Measurements from ENCODE around the gene DNAH14.

- TF ChIP-seq SRF (IDR thresholded peaks at IDR 0.05; ENCODE audit: low read depth in 2 of 2, low read length in 2 of 2) (no peak), CTCF (IDR thresholded peaks at IDR 0.05 in 2 of 3, conservative IDR thresholded peaks at IDR 0.05 in 1 of 3; ENCODE audit: control insufficient read depth in 2 of 3, extremely low read depth in 1 of 3, insufficient read depth in 1 of 3, low read depth in 3 of 3, low read length in 3 of 3) (no peak), IRF3 (IDR thresholded peaks at IDR 0.05) (no peak), POLR2A (IDR thresholded peaks at IDR 0.05; ENCODE audit: low read depth, low read length) (no peak), PAX5 (IDR thresholded peaks at IDR 0.05; ENCODE audit: borderline replicate concordance, low read depth, low read length) (no peak), ZBED1 (IDR thresholded peaks at IDR 0.05; ENCODE audit: borderline replicate concordance) (no peak), HCFC1 (IDR thresholded peaks at IDR 0.05; ENCODE audit: low read length) (no peak), NFIC (IDR thresholded peaks at IDR 0.05; ENCODE audit: low read depth, low read length) (no peak), ETV6 (conservative IDR thresholded peaks at IDR 0.05 in 1 of 2, IDR thresholded peaks at IDR 0.05 in 1 of 2; ENCODE audit: borderline replicate concordance in 1 of 2, low read depth in 1 of 2) (no peak), PRDM15 (CRISPR knock-in tag; IDR thresholded peaks at IDR 0.05) (no peak), STAT3 (IDR thresholded peaks at IDR 0.05; ENCODE audit: low read depth, low read length) (no peak), EP300 (IDR thresholded peaks at IDR 0.05; ENCODE audit: borderline replicate concordance in 1 of 2, control insufficient read depth in 1 of 2, low read depth in 2 of 2, low read length in 2 of 2) (no peak), IKZF1 (conservative IDR thresholded peaks at IDR 0.05) (no peak)
Observed at GRCh38 chr1:224898937-224899336, 30.5 kb upstream of the DNAH14 start.

Data from GM12878 (cell line).